Astrocyte (in vitro differentiated cells and primary cell): ENCODE measurements around the gene ZFYVE28. TPM values are rescaled to one million over a fixed set of nuclear protein-coding genes. Genes with fewer than 3 reads are reported as not detected.

Experiments used
- DNase-seq: peaks from one replicate; pipeline ENCODE4 v3.0.0-alpha.2; 2010; ENCODE audit warnings: low read depth
- FAIRE-seq: peaks from 2 replicates; lab custom pipeline; 2011; peaks lifted over from hg19 to GRCh38; lab: Jason Lieb, UNC
- H2AFZ ChIP-seq: 2 replicates; pipeline ENCODE4 v1.6.0; 2012; ENCODE audit warnings: low read depth, low read length, inconsistent platforms
- H3K27ac ChIP-seq: 2 replicates; pipeline ENCODE4 v1.5.1; 2011; ENCODE audit warnings: low read depth, low read length, inconsistent platforms
- H3K27me3 ChIP-seq: 2 replicates; pipeline ENCODE4 v1.6.0; 2011; ENCODE audit warnings: low read length, inconsistent platforms; ENCODE audit not compliant: insufficient read depth
- H3K36me3 ChIP-seq: 2 replicates; pipeline ENCODE4 v1.5.1; 2011; ENCODE audit warnings: low read length, inconsistent platforms; ENCODE audit not compliant: insufficient read depth
- H3K4me1 ChIP-seq: 2 replicates; pipeline ENCODE4 v1.5.1; 2011; ENCODE audit warnings: low read length, inconsistent platforms; ENCODE audit not compliant: insufficient read depth
- H3K4me2 ChIP-seq: 2 replicates; pipeline ENCODE4 v1.6.0; 2012; ENCODE audit warnings: low read length, inconsistent platforms
- H3K4me3 ChIP-seq: 2 replicates; pipeline ENCODE4 v1.5.1; 2011; ENCODE audit warnings: low read depth, mild to moderate bottlenecking, low read length, inconsistent platforms; ENCODE audit not compliant: insufficient read depth
- H3K79me2 ChIP-seq: 2 replicates; pipeline ENCODE4 v1.6.0; 2012; ENCODE audit warnings: mild to moderate bottlenecking, low read length, inconsistent platforms; ENCODE audit not compliant: insufficient read depth
- H3K9ac ChIP-seq: 2 replicates; pipeline ENCODE4 v1.6.0; 2012; ENCODE audit warnings: mild to moderate bottlenecking, low read length, inconsistent platforms
- H3K9me3 ChIP-seq: 2 replicates; pipeline ENCODE4 v1.5.1; 2012; ENCODE audit warnings: low read depth, mild to moderate bottlenecking, low read length, inconsistent platforms; ENCODE audit not compliant: insufficient read depth
- H4K20me1 ChIP-seq: 2 replicates; pipeline ENCODE4 v1.6.0; 2012; ENCODE audit warnings: low read length, inconsistent platforms; ENCODE audit not compliant: insufficient read depth
- H3K27ac Mint-ChIP-seq: one replicate; pipeline ENCODE4 v1.8.0; 2021; ENCODE audit warnings: mild to moderate bottlenecking, mixed read lengths; ENCODE audit not compliant: unreplicated experiment
- H3K27me3 Mint-ChIP-seq: one replicate; pipeline ENCODE4 v1.8.0; 2021; ENCODE audit warnings: low read depth, mixed read lengths; ENCODE audit not compliant: unreplicated experiment
- H3K36me3 Mint-ChIP-seq: one replicate; pipeline ENCODE4 v1.8.0; 2021; ENCODE audit warnings: low read depth, mixed read lengths; ENCODE audit not compliant: unreplicated experiment
- H3K4me1 Mint-ChIP-seq: one replicate; pipeline ENCODE4 v1.8.0; 2021; ENCODE audit warnings: low read depth, mixed read lengths; ENCODE audit not compliant: unreplicated experiment
- H3K4me3 Mint-ChIP-seq: one replicate; pipeline ENCODE4 v1.8.0; 2021; ENCODE audit warnings: mild to moderate bottlenecking, moderate library complexity, mixed read lengths; ENCODE audit not compliant: unreplicated experiment
- H3K9me3 Mint-ChIP-seq: one replicate; pipeline ENCODE4 v1.8.0; 2021; ENCODE audit warnings: mild to moderate bottlenecking, mixed read lengths; ENCODE audit not compliant: unreplicated experiment
- CTCF ChIP-seq: IDR thresholded peaks from 2 replicates; pipeline ENCODE4 v1.5.1; 2011; ENCODE audit warnings: low read depth, mild to moderate bottlenecking, inconsistent platforms, low read length, moderate library complexity; ENCODE audit not compliant: insufficient read depth
- EZH2 ChIP-seq: IDR thresholded peaks from 2 replicates; pipeline ENCODE4 v1.6.1; 2012; ENCODE audit warnings: mild to moderate bottlenecking, low read length, inconsistent platforms; ENCODE audit not compliant: insufficient read depth
- total RNA-seq: library from RNA; stranded (reverse); gene quantifications from 2 replicates; pipeline ENCODE4 v1.2.1, GENCODE V29; 2021

Gene ZFYVE28
- total RNA-seq, 1 donor from 2014 or later, result 0.68 TPM

DNA sequence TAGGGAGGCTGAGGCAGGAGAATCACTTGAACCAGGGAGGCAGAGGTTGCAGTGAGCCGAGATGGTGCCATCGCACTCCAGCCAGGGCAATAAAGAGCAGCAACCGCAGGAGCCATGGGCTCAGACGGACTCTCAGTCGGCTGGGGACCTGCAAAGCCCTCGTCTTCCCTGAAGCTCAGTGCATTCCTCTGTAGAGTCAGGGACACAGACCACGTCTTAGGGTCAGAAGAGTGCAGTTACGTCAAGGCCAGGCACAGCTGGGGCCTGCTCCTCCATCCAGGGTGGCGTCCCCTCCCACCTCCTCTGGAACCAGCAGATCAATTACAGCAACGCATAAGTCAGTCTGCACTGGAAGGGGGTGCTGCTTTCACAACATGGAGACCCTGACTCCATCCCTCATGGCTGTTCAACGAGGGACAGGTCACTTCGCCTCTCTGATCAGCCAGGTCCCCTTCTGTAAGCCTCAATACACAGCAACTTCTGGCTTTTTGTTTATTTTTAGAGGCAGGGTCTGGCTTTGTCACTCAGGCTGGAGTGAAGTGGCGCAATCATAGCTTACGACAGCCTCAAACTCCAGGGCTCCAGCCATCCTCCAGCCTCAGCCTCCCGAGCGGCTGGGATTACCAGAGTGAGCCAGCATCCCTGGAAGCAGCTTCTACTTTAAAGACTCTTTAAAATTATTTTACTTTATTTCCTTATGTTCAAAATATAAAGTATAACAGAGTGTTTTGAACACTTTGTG is 76.4 kb downstream of the ZFYVE28 start:
- TF ChIP-seq EZH2, result no peak
- no peak for TF ChIP-seq CTCF
- Histone ChIP-seq H3K36me3 (no peaks in the 10 kb centered on the region), H3K27ac (no peak overlapping the region), H3K4me2 (no peak overlapping the region), H3K4me1 (no peaks in the 10 kb centered on the region), H3K27me3 (peaks cover 16% of the 10 kb centered on the region), H3K9ac (no peak overlapping the region), H3K4me3 (no peak overlapping the region), H3K79me2 (no peaks in the 10 kb centered on the region), H2AFZ (no peak overlapping the region), H3K9me3 (no peaks in the 10 kb centered on the region), H4K20me1 (no peaks in the 10 kb centered on the region)
- no peaks in the 10 kb centered on the region for H3K4me1 Mint-ChIP-seq
- DNase-seq (no peak), FAIRE-seq (no peak)
- H3K36me3 Mint-ChIP-seq, result no peaks in the 10 kb centered on the region
- peaks cover 3% of the 10 kb centered on the region for H3K9me3 Mint-ChIP-seq
- no peak overlapping the region for H3K27ac Mint-ChIP-seq
- H3K4me3 Mint-ChIP-seq, result no peak overlapping the region
- H3K27me3 Mint-ChIP-seq, result peaks cover 29% of the 10 kb centered on the region

DNA sequence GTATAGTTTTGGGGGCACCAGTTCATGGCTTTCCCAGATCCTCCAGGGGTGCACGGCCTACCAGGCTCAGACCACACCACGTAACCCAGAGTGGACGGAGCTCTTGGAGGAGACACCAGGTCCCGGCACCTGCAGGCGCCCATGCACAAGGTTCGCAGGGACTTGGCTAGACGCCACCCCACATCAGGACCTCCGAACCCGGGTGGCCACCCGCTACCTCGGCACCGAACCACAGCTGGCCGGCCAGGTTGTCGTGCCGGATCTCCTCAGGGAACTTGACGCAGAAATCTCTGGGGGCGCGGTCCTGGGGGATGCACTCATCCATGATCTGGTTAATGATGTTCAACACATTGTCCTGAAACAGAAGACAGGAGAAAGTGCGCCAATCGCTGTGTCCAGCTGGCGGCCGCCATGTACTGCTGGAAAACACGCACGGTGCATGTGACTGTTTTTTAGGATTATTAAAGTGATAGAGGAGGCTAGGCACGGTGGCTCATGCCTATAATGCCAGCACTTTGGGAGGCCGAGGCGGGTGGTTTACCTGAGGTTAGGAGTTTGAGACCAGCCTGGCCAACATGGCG is 77.1 kb downstream of the ZFYVE28 start:
- Histone ChIP-seq H4K20me1 (no peaks in the 10 kb centered on the region), H3K79me2 (no peaks in the 10 kb centered on the region), H3K4me3 (no peak overlapping the region), H2AFZ (no peak overlapping the region), H3K27ac (no peak overlapping the region), H3K9me3 (no peaks in the 10 kb centered on the region), H3K4me2 (no peak overlapping the region), H3K36me3 (no peaks in the 10 kb centered on the region), H3K27me3 (peaks cover 14% of the 10 kb centered on the region), H3K9ac (no peak overlapping the region), H3K4me1 (no peaks in the 10 kb centered on the region)
- FAIRE-seq, result no peak
- peaks cover 36% of the 10 kb centered on the region for H3K27me3 Mint-ChIP-seq
- H3K27ac Mint-ChIP-seq, result no peak overlapping the region
- no peaks in the 10 kb centered on the region for H3K4me1 Mint-ChIP-seq
- no peak for DNase-seq
- H3K36me3 Mint-ChIP-seq, result no peaks in the 10 kb centered on the region
- H3K9me3 Mint-ChIP-seq, result peaks cover 2% of the 10 kb centered on the region
- TF ChIP-seq EZH2, result no peak
- TF ChIP-seq CTCF, result no peak
- H3K4me3 Mint-ChIP-seq, result no peak overlapping the region
